NB4 (cell line): ENCODE data around the gene BLOC1S6.

ENCODE experiments used
- MYC ChIP-seq: IDR thresholded peaks from 2 replicates; pipeline ENCODE4 v1.6.1; 2011; ENCODE audit warnings: low read depth, low read length
- POLR2A ChIP-seq: IDR thresholded peaks from 2 replicates; pipeline ENCODE4 v1.6.1; 2011; ENCODE audit warnings: mild to moderate bottlenecking; ENCODE audit not compliant: insufficient read length; ENCODE audit errors: extremely low read depth
- TF ChIP-seq, protein P1 (sequence below): IDR thresholded peaks from one replicate; pipeline ENCODE4 v1.5.1; 2012; ENCODE audit warnings: low read depth, low read length
- TF ChIP-seq, protein P2 (sequence below): IDR thresholded peaks from 2 replicates; pipeline ENCODE4 v1.6.1; 2011; ENCODE audit warnings: low read depth, low read length

DNA sequence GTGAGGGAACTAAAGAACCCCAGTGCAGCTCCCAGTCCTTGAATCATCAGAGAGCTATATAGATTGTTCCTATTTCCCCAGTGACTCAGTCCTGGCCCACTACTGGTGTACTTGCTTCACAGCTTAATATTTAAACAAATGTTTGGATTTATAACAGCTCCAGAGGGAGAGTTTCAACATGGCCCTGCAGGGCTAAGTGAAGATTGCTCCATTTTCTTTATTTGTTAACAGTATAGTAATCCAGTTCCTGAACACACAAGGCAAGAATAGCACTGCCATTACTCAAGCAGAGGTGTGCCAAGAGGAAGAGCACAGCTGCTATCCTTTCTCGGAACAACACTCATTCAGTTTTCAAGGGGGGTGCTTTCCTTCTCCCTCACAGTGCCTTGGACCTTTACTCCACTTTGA, 54.2 kb downstream of the BLOC1S6 start:
- TF ChIP-seq, protein P1, sequence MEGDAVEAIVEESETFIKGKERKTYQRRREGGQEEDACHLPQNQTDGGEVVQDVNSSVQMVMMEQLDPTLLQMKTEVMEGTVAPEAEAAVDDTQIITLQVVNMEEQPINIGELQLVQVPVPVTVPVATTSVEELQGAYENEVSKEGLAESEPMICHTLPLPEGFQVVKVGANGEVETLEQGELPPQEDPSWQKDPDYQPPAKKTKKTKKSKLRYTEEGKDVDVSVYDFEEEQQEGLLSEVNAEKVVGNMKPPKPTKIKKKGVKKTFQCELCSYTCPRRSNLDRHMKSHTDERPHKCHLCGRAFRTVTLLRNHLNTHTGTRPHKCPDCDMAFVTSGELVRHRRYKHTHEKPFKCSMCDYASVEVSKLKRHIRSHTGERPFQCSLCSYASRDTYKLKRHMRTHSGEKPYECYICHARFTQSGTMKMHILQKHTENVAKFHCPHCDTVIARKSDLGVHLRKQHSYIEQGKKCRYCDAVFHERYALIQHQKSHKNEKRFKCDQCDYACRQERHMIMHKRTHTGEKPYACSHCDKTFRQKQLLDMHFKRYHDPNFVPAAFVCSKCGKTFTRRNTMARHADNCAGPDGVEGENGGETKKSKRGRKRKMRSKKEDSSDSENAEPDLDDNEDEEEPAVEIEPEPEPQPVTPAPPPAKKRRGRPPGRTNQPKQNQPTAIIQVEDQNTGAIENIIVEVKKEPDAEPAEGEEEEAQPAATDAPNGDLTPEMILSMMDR: no peak
- TF ChIP-seq, protein P2, sequence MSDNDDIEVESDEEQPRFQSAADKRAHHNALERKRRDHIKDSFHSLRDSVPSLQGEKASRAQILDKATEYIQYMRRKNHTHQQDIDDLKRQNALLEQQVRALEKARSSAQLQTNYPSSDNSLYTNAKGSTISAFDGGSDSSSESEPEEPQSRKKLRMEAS: no peak
- TF ChIP-seq POLR2A (no peak), MYC (no peak)
